Stimulated activated naive CD4-positive, alpha-beta T cell (primary cell): ENCODE data around the gene MIB2.
A peak's percentile ranks its signal among the peaks of the same experiment; 100 is the strongest.
"Not testable (repeated sequence)": the region's sequence is repeated elsewhere in the genome, so short reads cannot be mapped to it uniquely, and the experiment has no call there.

ENCODE experiments used
- DNase-seq, 6 experiments: peaks; one replicate each; lab custom pipeline; 2025; lab: John Stamatoyannopoulos, UW

Gene MIB2

DNA sequence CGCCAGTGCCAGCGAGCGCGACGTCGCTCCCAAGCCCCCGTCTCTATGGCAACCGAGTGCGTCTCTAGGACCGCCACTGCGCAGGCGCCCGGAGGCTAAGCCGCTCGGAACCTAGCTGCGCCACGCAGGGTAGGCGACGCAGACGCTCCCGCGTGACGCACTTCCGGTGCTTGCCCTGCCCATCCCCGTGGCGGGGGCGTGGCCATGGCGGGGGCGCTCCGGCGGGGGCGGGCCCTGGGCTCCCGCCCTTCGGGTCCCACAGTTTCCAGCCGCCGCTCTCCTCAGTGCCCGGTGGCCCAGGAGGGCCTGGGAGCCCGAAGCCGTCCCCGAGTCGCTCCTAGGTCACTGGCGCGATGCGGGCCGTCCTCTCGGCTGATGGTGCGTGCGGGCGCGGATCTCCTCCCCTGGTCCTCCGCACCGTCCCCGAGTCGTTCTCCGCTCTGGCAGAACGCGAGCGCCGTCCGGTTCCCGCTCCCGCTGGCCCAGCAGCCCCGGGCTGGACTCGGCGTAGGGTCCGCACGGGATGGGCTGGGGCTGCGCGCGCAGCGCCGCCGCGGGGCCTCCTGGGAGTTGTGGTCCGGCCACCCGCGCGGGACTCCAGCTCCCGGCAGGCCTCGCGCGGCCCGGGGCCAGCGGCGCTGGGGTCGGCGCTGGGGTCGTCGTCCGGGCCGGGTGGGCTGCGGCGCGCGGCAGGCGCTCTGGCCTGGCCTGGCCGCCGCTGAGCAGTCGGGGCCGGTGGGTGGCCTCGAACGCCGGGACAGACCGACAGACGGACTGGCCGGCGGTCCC lies at the start of gene MIB2:
MIB2 (plus strand) TSS at position 245 of the 789 bp plus-strand sequence. CDS start 7,953 bp downstream, outside the sequence.
- DNase-seq: peak; percentile 95 to 99 (median 98)

DNA sequence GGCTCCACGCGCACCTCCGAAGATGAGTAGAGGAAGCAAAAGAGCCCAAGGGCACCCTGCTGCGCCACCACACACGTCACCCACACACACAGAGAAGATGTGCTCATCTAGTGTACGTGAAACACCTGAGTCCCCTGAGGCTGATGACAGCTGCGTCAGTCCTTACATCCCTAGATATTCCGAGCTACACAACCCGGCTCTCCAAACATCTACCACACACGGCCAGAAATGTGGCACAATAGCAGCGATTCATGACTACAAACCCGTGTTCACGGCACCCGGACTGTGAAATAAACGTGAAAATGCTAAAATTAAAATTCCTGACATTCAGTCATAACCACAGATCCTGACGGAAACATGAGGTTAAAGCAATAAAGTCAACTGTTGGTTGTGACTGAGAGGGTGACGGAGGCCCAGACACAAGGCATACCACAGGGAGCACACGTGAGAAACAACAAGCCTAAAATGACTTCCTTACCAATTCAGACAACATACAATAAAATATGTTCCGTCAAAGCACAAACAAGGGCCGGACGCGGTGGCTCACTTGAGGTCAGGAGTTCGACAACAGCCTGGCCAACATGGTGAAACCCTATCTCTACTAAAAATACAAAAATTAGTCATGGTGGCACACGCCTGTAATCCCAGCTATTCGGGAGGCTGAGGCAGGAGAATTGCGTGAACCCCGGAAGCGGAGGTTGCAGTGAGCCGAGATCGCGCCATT lies 48.0 kb upstream of the MIB2 start:
- no peak for DNase-seq

- DNase-seq: no peak
These were observed 47.4 kb upstream of the MIB2 start for GRCh38 chr1:1567891-1568291.

GRCh38 chr1:1569341-1569740 lies 46.0 kb upstream of the MIB2 start:
- DNase-seq: no peak

GRCh38 chr1:1573843-1574720 lies 41.2 kb upstream of the MIB2 start:
- DNase-seq: peak; percentile 68 to 97 (median 86)

GRCh38 chr1:1574721-1575537 lies 40.4 kb upstream of the MIB2 start, which contains the start of gene SSU72:
Gene SSU72 (minus strand): TSS chr1:1574863. CDS start chr1:1574557, 306 bp downstream.
- DNase-seq: peak; percentile 88 to 97 (median 90)

DNA sequence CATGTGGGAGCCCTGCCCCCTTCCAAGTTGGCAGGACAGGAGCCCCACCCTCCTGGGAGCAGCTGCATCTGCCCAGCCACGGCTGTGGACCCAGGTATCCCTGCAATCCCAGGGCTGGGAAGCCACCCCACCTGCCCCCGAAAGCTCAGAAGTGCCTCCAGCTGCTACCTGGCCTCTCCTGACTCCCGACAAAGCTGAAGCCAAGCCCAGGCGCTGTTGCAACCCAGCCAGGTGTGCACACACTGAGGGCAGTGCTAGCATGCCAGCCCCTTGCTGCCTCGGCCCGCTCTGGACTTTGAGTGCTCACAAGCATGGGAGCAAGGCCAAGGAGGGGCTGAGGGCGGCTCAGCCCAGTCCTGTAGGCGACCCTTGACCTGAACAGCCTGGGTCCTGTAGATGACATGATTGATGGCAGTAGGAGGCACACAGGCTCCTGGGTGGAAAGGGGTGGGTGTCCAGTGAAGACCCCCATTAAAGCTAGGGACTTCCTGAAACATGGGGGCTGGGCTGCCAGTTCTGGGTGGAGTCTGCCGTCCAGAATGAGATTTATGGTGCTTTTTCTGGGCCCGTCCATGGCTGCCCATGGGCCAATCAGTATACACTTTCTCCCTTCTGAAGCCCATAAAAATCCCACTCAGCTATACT lies 37.8 kb upstream of the MIB2 start:
- no peak for DNase-seq

DNA sequence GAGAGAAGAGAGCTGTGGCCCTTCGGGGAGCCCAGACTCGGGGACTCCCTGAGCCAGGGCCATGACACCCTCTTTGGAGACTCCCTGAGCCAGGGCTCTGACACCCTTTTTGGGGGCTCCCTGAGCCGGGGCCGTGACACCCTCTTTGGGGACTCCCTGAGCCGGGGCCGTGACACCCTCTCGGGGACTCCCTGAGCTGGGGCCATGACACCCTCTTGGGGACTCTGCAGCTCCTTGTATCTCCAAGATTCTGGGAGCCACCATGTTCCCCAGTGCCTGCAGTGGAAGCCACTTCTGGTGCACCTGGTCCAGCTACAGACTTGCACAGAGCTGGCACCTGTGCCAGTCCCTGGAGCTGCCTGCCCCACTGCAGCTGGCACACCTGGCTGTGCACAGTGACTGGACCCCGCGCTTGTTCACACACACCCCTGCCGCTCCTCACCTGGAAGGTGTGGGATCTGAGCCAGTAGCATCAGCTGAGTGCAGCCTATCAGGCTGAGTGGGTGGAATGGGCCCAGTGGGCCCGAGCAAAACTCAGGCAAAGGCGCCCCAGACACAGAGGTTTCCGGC lies 36.8 kb upstream of the MIB2 start:
- no peak for DNase-seq

DNA sequence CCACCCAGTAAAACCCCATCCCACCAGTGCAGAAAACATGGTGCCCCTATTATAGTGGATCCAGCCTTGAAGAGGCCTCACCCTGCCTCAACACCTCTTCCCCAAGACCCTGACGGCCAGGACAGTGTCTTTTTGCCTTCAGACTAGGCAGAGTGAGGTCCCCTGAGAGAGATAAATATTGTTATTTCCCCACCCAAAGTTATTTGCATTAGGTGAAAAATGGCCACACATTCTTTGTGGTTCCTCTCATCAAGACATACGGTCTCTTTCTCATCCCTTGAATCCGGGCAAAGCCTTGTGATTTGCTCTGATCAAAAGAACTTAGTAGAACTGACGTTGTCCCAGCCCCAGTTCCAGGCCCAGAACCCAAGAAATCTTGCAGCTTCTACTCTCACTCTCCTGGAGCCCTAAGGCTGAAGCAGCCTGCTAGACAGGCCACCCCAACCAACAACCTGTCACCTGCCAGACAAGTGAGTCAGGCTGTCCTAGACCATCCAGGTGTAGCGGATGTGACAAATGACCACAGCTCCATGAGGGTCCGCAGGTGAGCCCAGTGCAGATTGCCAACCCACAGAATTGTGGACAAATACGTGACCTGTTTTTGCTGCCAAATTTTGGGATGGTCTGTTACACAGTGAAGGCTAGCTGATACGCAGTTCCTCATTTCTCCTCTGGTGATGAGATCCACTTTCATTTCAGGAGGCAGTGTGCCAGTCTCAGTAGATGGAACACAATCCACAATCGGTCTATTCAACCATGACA lies 32.5 kb upstream of the MIB2 start:
- DNase-seq: no peak

GRCh38 chr1:1583347-1584010 lies 31.8 kb upstream of the MIB2 start:
- DNase-seq: no peak

DNA sequence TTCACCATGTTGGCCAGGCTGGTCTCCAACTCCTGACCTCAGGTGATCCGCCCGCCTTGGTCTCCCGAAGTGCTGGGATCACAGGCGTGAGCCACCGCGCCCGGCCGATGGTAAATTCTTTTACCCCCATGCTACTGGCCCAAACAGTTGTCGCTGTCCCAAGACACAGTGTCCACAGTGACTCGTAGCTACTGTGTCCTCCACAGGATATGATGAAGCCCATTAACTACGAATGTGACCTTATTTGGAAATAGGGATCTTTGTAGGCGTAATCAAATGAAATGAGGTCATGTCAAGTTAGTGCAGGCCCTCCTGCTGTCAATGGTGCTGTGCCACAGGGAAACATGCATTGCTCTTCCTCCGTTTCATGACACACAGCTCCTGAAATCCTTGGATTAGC lies 23.8 kb upstream of the MIB2 start:
- no peak for DNase-seq

- DNase-seq: no peak
These were observed 21.3 kb upstream of the MIB2 start for GRCh38 chr1:1593834-1594601.

- DNase-seq: no peak
These were observed 20.6 kb upstream of the MIB2 start for GRCh38 chr1:1594602-1595260.

DNA sequence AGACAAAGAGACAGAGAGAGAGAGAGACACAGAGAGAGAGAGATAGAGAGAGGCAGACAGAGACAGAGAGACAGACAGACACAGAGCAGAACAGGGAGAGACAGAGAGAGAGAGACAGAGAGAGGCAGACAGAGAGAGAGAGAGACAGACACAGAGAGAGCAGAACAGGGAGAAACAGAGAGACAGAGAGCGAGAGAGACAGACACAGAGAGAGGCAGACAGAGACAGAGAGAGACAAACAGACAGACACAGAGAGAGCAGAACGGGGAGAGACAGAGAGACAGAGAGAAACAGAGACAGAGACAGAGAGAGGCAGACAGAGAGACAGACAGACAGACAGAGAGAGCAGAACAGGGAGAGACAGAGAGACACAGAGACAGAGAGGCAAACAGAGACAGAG lies 20.0 kb upstream of the MIB2 start:
- DNase-seq: not testable (repeated sequence)

- no peak for DNase-seq
These were observed 18.6 kb upstream of the MIB2 start for GRCh38 chr1:1596493-1597274.

- no peak for DNase-seq
These were observed 17.9 kb upstream of the MIB2 start for GRCh38 chr1:1597275-1597930.
